Motor neuron (in vitro differentiated cells): ENCODE results near the gene WFDC13. TPM values are rescaled to one million over a fixed set of nuclear protein-coding genes. Genes with fewer than 3 reads are reported as not detected.
A peak's percentile ranks its signal among the peaks of the same experiment; 100 is the strongest.
"Not testable (repeated sequence)": the region's sequence is repeated elsewhere in the genome, so short reads cannot be mapped to it uniquely, and the experiment has no call there.

ENCODE experiments used
- ATAC-seq, 8 experiments: fragments of 200-7000 bp; cut with Tn5 transposase; replicated peaks in 6 of 8; 2 replicates each; pipeline ENCODE4 v1.8.0; 2021; ENCODE audit warnings: mild to moderate bottlenecking in 8 of 8, moderate library complexity in 8 of 8
- H3K27ac ChIP-seq, 2 donors: fragments of 250-450 bp; sonication (Bioruptor Pico); 2 replicates each; pipeline ENCODE4 v1.9.0; 2021; ENCODE audit warnings: antibody characterized with exemption in 2 of 2, mild to moderate bottlenecking in 2 of 2, moderate library complexity in 1 of 2
- H3K4me1 ChIP-seq, 2 donors: fragments of 250-450 bp; sonication (Bioruptor Pico); replicated peaks in 1 of 2; 2 replicates each; pipeline ENCODE4 v1.6.1; 2021; ENCODE audit warnings: antibody characterized with exemption in 2 of 2, mild to moderate bottlenecking in 2 of 2, moderate library complexity in 1 of 2
- H3K4me3 ChIP-seq, 5 donors: fragments of 250-450 bp; sonication (Bioruptor Pico); 2 replicates each; pipeline ENCODE4 v1.9.0; 2021; ENCODE audit warnings: antibody characterized with exemption in 5 of 5, mild to moderate bottlenecking in 5 of 5, moderate library complexity in 4 of 5
- WGBS, 10 experiments: fragments of 450-650 bp; shearing (Covaris generic); methylation state at CpG; one replicate each; pipeline ENCODE4 v1.0.0; 2022; 5-methylcytosine and 5-hydroxymethylcytosine counted together
- in situ Hi-C, 9 experiments: fragments of 400-800 bp; cut with MboI; loops; one replicate each; pipeline ENCODE4 v1.15.0; 2021; ENCODE audit warnings: low sequenced_read_pairs in 9 of 9, low pct_unique_long_range_greater_than_20kb in 2 of 9; ENCODE audit not compliant: unreplicated experiment in 9 of 9
- total RNA-seq, 8 experiments: library from RNA; unstranded; fragments of 300-600 nt; gene quantifications; 2 replicates each; pipeline versions ENCODE4 v1.2.3 to v1.2.4, GENCODE V29; 2022

Gene WFDC13
- total RNA-seq, result not detected

DNA sequence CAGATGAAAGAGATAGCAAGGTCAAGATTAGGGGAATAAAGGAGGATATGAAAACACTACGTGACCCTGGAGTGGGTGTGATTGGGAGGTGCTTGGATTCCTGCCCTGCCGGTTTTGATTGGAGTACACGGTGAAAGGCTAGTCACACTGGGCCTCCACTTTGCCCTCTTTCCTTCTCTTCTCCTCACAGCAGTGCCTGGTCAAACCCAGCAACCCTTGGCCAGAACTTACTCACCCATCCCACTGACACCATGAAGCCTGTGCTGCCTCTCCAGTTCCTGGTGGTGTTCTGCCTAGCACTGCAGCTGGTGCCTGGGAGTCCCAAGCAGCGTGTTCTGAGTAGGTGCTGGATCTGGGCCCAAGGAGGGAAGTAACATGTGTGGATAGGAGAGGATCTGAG, at the start of gene WFDC13:
Gene WFDC13 (plus strand): TSS at position 166 of the 400 bp plus-strand sequence. CDS start 86 bp downstream, at position 252.
- Histone ChIP-seq H3K27ac (no peak within 1 kb of the TSS), H3K4me1 (no peaks in the 10 kb centered on the region), H3K4me3 (no peak within 1 kb of the TSS)
- ATAC-seq, result no peak
- in situ Hi-C loops, result no loop called here
- 35 to 90% (median 68%) methylated on average over 1 to 4 of the region's 4 CpGs for WGBS, 10 experiments

DNA sequence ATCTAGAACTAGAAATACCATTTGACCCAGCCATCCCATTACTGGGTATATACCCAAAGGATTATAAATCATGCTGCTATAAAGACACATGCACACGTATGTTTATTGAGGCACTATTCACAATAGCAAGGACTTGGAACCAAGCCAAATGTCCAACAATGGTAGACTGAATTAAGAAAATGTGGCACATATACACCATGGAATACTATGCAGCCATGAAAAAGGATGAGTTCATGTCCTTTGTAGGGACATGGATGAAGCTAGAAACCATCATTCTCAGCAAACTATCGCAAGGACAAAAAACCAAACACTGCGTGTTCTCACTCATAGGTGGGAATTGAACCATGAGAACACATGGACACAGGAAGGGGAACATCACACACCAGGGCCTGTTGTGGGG, 44.8 kb upstream of the WFDC13 start:
- ATAC-seq, H3K4me3 ChIP-seq, H3K27ac ChIP-seq, in situ Hi-C loops, H3K4me1 ChIP-seq: not testable (repeated sequence)
- no CpG with 5 or more reads among the region's 3 CpGs for WGBS, 10 experiments

- peak in 1 of 8 experiments; percentile 21 for ATAC-seq
- Histone ChIP-seq H3K4me3 (no peak within 1 kb of the TSS), H3K4me1 (no peaks in the 10 kb centered on the region), H3K27ac (no peak within 1 kb of the TSS)
- in situ Hi-C loops, result no loop called here
- no CpG with 5 or more reads among the region's 1 CpG for WGBS, 10 experiments
Observed at GRCh38 chr20:45670139-45670538, 31.7 kb upstream of the WFDC13 start, which contains the start of gene WFDC11. Gene WFDC11, minus strand, starts transcription at chr20:45670239. Its CDS starts 19,639 bp downstream, at chr20:45650600.

GRCh38 chr20:45672765-45673164, 29.1 kb upstream of the WFDC13 start:
- no peak overlapping the region for H3K27ac ChIP-seq
- no peak overlapping the region for H3K4me3 ChIP-seq
- in situ Hi-C loops, result no loop called here
- no peaks in the 10 kb centered on the region for H3K4me1 ChIP-seq
- peak in 2 of 8 experiments; percentile 63 to 66 for ATAC-seq

DNA sequence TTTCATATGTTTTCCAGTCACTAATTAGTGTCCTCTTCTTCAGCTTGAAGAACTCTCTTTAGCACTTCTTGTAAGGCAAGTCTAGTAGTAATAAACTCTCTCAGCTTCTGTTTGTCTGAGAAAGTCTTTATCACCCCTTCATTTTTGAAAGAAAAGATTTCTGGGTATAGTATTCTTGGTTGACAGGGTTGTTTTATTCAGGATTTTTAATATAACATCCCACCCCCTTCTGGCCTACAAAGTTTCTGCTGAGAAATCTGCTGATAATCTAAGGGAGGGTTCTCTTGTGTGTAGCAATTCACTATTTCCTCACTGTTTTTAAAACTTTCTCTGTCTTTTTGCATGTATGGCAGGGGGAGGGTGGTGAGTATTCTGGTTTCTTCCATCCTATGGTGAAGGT, 22.2 kb upstream of the WFDC13 start:
- in situ Hi-C loops, result no loop called here
- Histone ChIP-seq H3K27ac (no peak overlapping the region), H3K4me3 (no peak overlapping the region), H3K4me1 (no peaks in the 10 kb centered on the region)
- ATAC-seq, result no peak

- peak in 3 of 8 experiments; percentile 58 to 82 (median 62) for ATAC-seq
- WGBS, 10 experiments, result 7 to 92% (median 65%) methylated on average over 1 to 3 of the region's 3 CpGs; no CpG with 5 or more reads in 5 of the 10 experiments
- in situ Hi-C loops, result no loop called here
- H3K4me3 ChIP-seq, result no peak overlapping the region
- H3K4me1 ChIP-seq, result no peaks in the 10 kb centered on the region
- no peak overlapping the region for H3K27ac ChIP-seq
Observed at GRCh38 chr20:45685896-45686295, 15.9 kb upstream of the WFDC13 start.

DNA sequence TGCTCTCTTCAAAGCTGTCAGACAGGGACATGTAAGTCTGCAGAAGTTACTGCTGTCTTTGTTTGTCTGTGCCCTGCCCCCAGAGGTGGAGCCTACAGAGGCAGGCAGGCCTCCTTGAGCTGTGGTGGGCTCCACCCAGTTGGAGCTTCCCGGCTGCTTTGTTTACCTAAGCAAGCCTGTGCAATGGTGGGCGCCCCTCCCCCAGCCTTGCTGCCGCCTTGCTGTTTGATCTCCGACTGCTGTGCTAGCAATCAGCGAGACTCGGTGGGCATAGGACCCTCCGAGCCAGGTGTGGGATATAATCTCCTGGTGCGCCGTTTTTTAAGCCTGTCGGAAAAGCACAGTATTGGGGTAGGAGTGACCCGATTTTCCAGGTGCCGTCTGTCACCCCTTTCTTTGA, 8.5 kb upstream of the WFDC13 start:
- H3K4me3 ChIP-seq, H3K27ac ChIP-seq, in situ Hi-C loops, H3K4me1 ChIP-seq, ATAC-seq: not testable (repeated sequence)
- 20 to 80% methylated on average over 1 of the region's 12 CpGs; no CpG with 5 or more reads in 8 of the 10 experiments for WGBS, 10 experiments

DNA sequence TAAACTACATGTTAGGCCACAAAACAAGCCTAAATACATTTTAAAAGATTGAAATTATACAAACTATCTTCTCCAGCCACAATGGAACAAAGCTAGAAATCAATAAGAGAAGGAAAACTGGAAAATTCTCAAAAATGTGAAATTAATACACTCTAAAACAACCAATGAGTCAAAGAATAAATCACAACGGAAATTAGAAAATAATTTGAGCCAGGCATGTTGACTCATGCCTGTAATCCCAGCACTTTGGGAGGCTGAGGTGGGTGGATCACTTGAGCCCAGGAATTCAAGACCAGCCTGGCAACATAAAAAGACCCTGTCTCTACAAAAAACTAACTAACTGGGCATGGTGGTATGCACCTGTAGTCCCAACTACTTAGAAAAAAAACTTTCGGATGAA, 6.3 kb upstream of the WFDC13 start:
- in situ Hi-C loops, result no loop called here
- Histone ChIP-seq H3K4me1 (no peaks in the 10 kb centered on the region), H3K27ac (no peak overlapping the region), H3K4me3 (no peak overlapping the region)
- WGBS, 10 experiments, result 0 to 100% (median 77%) methylated on average over 1 to 2 of the region's 2 CpGs; no CpG with 5 or more reads in 1 of the 10 experiments
- no peak for ATAC-seq

DNA sequence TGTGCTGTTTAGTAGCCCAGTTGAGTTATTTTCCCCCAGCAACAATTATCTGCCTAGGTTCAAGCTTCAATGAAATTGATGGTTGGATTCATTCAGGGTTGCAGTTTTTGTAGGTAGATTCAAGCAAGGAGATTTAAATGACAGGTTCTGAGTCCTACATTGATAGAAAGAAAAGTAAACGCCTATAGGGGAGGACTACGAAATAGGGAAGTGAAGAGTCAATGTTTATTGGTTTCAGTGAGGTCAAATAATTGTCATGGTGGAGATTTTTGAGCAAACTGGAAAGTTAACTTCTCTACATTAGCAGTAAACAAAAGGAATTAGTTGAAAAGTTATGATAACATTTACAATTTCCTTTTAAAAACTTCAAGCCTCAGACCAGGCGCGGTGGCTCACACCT, 734 bp upstream of the WFDC13 start:
- Histone ChIP-seq H3K4me3 (no peak overlapping the region), H3K4me1 (no peaks in the 10 kb centered on the region), H3K27ac (no peak overlapping the region)
- in situ Hi-C loops, result no loop called here
- 27 to 97% (median 68%) methylated on average over 2 to 4 of the region's 4 CpGs; no CpG with 5 or more reads in 3 of the 10 experiments for WGBS, 10 experiments
- no peak for ATAC-seq

DNA sequence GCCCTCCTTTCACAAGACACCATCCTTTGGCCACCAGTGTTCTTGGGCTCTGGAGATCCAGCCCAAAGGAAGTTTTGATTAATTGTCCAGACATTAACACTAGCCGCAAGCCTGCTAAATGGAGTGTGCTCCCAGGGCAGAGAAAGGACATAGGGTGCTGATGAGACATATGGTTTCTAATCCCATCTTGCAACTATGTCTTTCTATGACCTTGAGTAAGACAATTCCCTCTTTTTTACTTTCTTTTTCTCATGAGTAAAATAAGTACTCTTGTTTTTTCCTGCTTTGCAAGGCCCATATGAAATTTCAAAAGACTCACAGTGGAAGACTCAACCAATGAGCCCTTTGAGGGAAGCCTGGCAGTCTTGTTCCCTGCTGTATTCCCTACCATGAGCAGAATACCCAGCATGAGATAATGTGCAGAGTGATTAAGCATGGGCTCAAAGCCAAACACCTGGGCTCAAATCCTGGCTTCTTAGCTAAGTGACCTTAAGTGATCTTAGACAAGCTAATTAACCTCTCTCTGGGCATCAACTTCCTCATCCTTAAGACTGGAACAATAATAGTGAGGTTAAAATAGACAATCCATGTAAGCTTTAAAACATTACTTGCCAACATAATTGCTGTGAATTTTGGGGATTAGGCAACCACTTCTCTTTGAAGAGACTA, 3.3 kb downstream of the WFDC13 start, which contains the start of gene WFDC10B:
Gene WFDC10B (minus strand): TSS at position 51 of the 669 bp plus-strand sequence. CDS start 19,027 bp downstream, outside the sequence.
- Histone ChIP-seq H3K4me1 (no peaks in the 10 kb centered on the region), H3K4me3 (no peak within 1 kb of the TSS), H3K27ac (no peak within 1 kb of the TSS)
- WGBS, 10 experiments, result 43 to 100% (median 100%) methylated on average over 1 of the region's 1 CpG; no CpG with 5 or more reads in 5 of the 10 experiments
- in situ Hi-C loops, result no loop called here
- ATAC-seq, result peak in 1 of 8 experiments; percentile 35

- H3K27ac ChIP-seq, in situ Hi-C loops, H3K4me1 ChIP-seq, H3K4me3 ChIP-seq, ATAC-seq: not testable (repeated sequence)
Observed at GRCh38 chr20:45716141-45716688, 14.4 kb downstream of the WFDC13 start.

DNA sequence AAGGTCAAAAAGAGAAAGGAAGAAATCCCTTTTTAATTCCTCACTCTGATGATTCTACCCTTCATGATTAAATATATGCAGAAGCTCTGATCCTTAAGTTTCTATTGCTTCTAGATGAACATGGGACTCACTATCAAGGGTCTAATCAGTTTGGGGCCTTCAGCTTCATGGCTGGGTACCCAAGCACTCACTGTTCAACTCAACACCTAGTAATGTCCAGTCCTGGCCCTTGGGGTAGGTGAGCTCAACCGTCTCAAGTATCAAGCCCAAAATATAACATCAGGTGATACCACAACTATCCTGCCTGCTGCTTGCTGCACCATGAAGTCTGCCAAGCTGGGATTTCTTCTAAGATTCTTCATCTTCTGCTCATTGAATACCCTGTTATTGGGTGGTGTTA, 20.2 kb downstream of the WFDC13 start, which contains the start of gene SPINT4:
Gene SPINT4 (plus strand): TSS at position 301 of the 400 bp plus-strand sequence. CDS start 21 bp downstream, at position 322.
- Histone ChIP-seq H3K4me1 (no peaks in the 10 kb centered on the region), H3K27ac (no peak within 1 kb of the TSS), H3K4me3 (no peak within 1 kb of the TSS)
- WGBS, 10 experiments, result 17 to 50% (median 50%) methylated on average over 1 of the region's 1 CpG; no CpG with 5 or more reads in 7 of the 10 experiments
- in situ Hi-C loops, result no loop called here
- no peak for ATAC-seq

DNA sequence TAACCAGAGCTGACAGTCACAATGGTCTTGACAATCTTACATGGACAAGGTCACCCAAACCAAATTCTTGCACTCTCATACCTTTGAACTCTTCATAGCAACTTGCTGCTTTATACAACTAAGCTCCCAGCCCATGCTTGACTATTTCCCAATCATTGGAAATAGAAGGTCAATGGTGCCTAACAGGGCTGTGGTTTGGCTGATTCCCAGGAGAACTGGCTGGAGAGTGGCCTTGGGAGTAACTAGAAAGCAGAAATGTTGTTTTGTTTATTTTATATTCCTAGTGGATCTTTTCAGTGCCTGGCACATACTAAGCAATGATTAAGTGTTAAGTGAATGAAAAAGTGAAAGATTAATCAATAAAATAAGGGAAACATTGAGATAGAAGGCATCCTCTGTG, 23.3 kb downstream of the WFDC13 start:
- Histone ChIP-seq H3K4me3 (no peak overlapping the region), H3K27ac (no peak overlapping the region), H3K4me1 (no peaks in the 10 kb centered on the region)
- in situ Hi-C loops, result no loop called here
- no peak for ATAC-seq

DNA sequence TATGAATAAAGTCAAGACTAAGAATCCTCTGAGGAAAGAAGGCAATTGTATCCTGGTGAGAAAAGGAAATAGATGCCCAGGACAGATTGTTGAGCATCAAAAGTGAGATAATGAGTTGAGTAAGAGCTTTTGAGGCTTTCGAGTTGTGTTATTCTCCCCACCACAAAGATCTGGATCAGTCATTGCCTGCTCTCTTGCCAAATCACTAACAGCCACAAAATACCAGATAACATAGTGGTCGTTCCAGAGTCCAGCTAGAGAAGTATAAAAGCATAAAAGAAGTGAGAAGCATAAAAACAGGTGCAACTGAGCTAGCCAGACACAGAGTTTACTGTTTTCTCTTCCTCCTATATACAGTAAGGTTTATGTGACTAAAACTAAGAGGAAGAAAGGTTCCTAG, 25.2 kb downstream of the WFDC13 start:
- no peak for ATAC-seq
- no peak overlapping the region for H3K27ac ChIP-seq
- 0 to 100% (median 38%) methylated on average over 1 to 2 of the region's 2 CpGs; no CpG with 5 or more reads in 2 of the 10 experiments for WGBS, 10 experiments
- in situ Hi-C loops, result no loop called here
- H3K4me3 ChIP-seq, result no peak overlapping the region
- no peaks in the 10 kb centered on the region for H3K4me1 ChIP-seq
